OCI-LY1 (cell line): ENCODE measurements around the gene DOK6.

ENCODE experiments used
- H2AFZ ChIP-seq: fragments of 200-600 bp; sonication (generic), shearing (Covaris generic); 2 replicates; pipeline ENCODE4 v1.6.0; 2014; ENCODE audit warnings: antibody characterized with exemption, mild to moderate bottlenecking, low read length
- H3F3A ChIP-seq: fragments of 200-600 bp; sonication (generic), shearing (Covaris generic); 2 replicates; pipeline ENCODE4 v1.6.0; 2014; ENCODE audit warnings: mild to moderate bottlenecking, antibody characterized with exemption, low read length, moderate library complexity; ENCODE audit not compliant: insufficient read depth
- H3K27ac ChIP-seq: fragments of 200-600 bp; sonication (generic); 2 replicates; pipeline ENCODE4 v1.5.1; 2014; ENCODE audit warnings: low read length, mixed run types, mild to moderate bottlenecking, low read depth; ENCODE audit not compliant: poor library complexity, severe bottlenecking
- H3K27me3 ChIP-seq: fragments of 200-600 bp; sonication (generic); 2 replicates; pipeline ENCODE4 v1.6.0; 2014; ENCODE audit warnings: antibody characterized with exemption, mild to moderate bottlenecking, low read length, moderate library complexity; ENCODE audit not compliant: insufficient read depth
- H3K36me3 ChIP-seq: fragments of 200-600 bp; sonication (generic); 2 replicates; pipeline ENCODE4 v1.6.1; 2014; ENCODE audit warnings: mild to moderate bottlenecking, antibody characterized with exemption, low read length, moderate library complexity, mixed read lengths; ENCODE audit not compliant: insufficient read depth
- H3K4me1 ChIP-seq: fragments of 200-600 bp; sonication (generic); 2 replicates; pipeline ENCODE4 v1.5.1; 2014; ENCODE audit warnings: mild to moderate bottlenecking, low read length, moderate library complexity; ENCODE audit not compliant: insufficient read depth, severe bottlenecking
- H3K4me2 ChIP-seq: fragments of 200-600 bp; sonication (generic), shearing (Covaris generic); 2 replicates; pipeline ENCODE4 v1.6.1; 2014; ENCODE audit warnings: low read length
- H3K4me3 ChIP-seq: fragments of 200-600 bp; sonication (generic); 2 replicates; pipeline ENCODE4 v1.5.1; 2014; ENCODE audit warnings: low read length, low read depth, mild to moderate bottlenecking, mixed read lengths; ENCODE audit not compliant: poor library complexity, severe bottlenecking
- H3K79me2 ChIP-seq: fragments of 200-600 bp; shearing (Covaris generic); 2 replicates; pipeline ENCODE4 v1.6.1; 2016; ENCODE audit warnings: mixed run types, low read length, mixed read lengths; ENCODE audit not compliant: insufficient read depth
- H3K9ac ChIP-seq: fragments of 200-600 bp; sonication (generic), shearing (Covaris generic); 2 replicates; pipeline ENCODE4 v1.6.1; 2014; ENCODE audit warnings: mild to moderate bottlenecking, low read length, mixed read lengths
- H3K9me2 ChIP-seq: fragments of 200-600 bp; sonication (generic), shearing (Covaris generic); 2 replicates; pipeline ENCODE4 v1.6.1; 2014; ENCODE audit warnings: low read depth, mild to moderate bottlenecking, low read length, mixed read lengths
- H3K9me3 ChIP-seq: fragments of 200-600 bp; shearing (Covaris generic); 2 replicates; pipeline ENCODE4 v1.6.1; 2014; ENCODE audit warnings: low read length, mixed read lengths
- H4K20me1 ChIP-seq: fragments of 200-600 bp; sonication (generic), shearing (Covaris generic); 2 replicates; pipeline ENCODE4 v1.6.0; 2016; ENCODE audit warnings: mild to moderate bottlenecking, low read length; ENCODE audit not compliant: insufficient read depth
- EZH2 ChIP-seq: fragments of 200-600 bp; sonication (generic), shearing (Covaris generic); IDR thresholded peaks from 2 replicates; pipeline ENCODE4 v1.8.0; 2017; ENCODE audit warnings: borderline replicate concordance, mixed run types, mild to moderate bottlenecking, antibody characterized with exemption, low read length, moderate library complexity, mixed read lengths
- TF ChIP-seq, protein P1 (sequence below): fragments of 200-600 bp; sonication (generic), shearing (Covaris generic); IDR thresholded peaks from 2 replicates; pipeline ENCODE4 v1.5.1; 2017; ENCODE audit warnings: mild to moderate bottlenecking, antibody characterized with exemption, low read length, moderate library complexity, mixed read lengths

The DOK6 gene

DNA sequence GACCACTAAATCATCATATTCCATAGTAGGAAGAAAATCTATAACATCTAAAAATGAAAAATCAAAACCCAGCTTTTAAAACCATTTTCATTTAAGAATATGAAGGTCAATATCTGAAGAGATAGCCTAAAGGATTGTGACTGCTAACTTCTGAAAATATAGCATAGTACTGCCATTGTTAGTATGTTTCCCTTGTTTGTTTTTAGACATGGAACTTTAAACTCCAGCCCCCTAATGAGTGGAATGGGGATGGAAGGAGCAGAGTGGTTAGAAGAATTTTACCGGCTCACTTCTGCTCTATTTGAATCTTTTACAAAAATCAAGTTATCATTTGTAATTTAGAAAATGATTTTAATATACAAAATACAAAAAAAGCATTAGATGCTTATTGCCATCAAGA is 378.0 kb downstream of the DOK6 start:
- Histone ChIP-seq H3K79me2 (no peaks in the 10 kb centered on the region), H3K27me3 (no peaks in the 10 kb centered on the region), H3K9ac (no peak overlapping the region), H3K27ac (no peak overlapping the region), H3F3A (no peaks in the 10 kb centered on the region), H3K4me3 (no peak overlapping the region), H3K36me3 (no peaks in the 10 kb centered on the region), H3K4me1 (no peaks in the 10 kb centered on the region), H3K9me3 (no peaks in the 10 kb centered on the region), H2AFZ (no peak overlapping the region), H3K9me2 (no peaks in the 10 kb centered on the region), H4K20me1 (no peaks in the 10 kb centered on the region), H3K4me2 (no peak overlapping the region)
- TF ChIP-seq, protein P1, sequence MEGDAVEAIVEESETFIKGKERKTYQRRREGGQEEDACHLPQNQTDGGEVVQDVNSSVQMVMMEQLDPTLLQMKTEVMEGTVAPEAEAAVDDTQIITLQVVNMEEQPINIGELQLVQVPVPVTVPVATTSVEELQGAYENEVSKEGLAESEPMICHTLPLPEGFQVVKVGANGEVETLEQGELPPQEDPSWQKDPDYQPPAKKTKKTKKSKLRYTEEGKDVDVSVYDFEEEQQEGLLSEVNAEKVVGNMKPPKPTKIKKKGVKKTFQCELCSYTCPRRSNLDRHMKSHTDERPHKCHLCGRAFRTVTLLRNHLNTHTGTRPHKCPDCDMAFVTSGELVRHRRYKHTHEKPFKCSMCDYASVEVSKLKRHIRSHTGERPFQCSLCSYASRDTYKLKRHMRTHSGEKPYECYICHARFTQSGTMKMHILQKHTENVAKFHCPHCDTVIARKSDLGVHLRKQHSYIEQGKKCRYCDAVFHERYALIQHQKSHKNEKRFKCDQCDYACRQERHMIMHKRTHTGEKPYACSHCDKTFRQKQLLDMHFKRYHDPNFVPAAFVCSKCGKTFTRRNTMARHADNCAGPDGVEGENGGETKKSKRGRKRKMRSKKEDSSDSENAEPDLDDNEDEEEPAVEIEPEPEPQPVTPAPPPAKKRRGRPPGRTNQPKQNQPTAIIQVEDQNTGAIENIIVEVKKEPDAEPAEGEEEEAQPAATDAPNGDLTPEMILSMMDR, result no peak

DNA sequence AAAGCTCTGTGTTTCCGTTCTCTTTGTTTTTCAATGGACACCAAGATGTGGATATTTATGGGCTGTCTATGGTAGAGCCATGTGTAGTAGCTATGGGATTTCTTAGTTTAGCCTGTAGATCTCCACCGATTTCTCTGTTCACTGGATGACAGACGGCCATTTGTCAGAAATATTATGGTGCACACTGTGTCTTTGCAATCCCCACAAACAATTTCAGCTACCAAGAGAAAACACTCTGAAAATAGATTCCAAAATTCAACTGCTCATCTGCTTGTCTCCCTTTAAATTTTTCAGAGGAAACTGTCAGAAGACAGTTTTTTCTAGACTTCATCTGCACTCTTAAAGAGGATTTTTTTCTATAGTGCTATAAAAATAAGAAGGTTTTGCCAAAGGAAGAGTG is 380.2 kb downstream of the DOK6 start:
- H3K79me2 ChIP-seq, result no peaks in the 10 kb centered on the region
- TF ChIP-seq, protein P1, result no peak
- TF ChIP-seq EZH2, result no peak
- no peak overlapping the region for H3K9ac ChIP-seq
- no peaks in the 10 kb centered on the region for H3K4me1 ChIP-seq
- no peak overlapping the region for H3K4me3 ChIP-seq
- no peak overlapping the region for H3K4me2 ChIP-seq
- no peaks in the 10 kb centered on the region for H3K9me3 ChIP-seq
- no peak overlapping the region for H3K27ac ChIP-seq
- H2AFZ ChIP-seq, result no peak overlapping the region
- no peaks in the 10 kb centered on the region for H4K20me1 ChIP-seq
- no peaks in the 10 kb centered on the region for H3K36me3 ChIP-seq
- no peaks in the 10 kb centered on the region for H3K9me2 ChIP-seq
- no peaks in the 10 kb centered on the region for H3K27me3 ChIP-seq
- H3F3A ChIP-seq, result no peaks in the 10 kb centered on the region

DNA sequence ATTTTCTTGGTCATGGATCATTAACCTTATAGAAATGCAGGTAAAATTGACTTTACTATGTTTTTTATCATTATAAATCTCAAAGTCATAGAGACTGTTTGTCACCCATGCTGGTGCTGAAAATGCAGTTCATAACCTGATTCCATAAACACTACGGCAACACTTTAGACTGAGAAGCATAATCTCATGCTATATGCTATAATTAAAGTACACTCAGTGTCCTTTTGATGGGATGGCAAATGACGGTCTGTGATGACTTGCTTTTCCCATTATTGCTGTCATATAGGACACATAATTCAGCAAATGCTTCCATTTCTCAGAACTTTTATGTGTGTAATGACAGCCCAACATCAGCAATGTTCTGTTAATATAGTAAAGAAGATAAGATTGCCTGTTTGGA is 384.1 kb downstream of the DOK6 start:
- Histone ChIP-seq H3K79me2 (no peaks in the 10 kb centered on the region), H4K20me1 (no peaks in the 10 kb centered on the region)

More for the DNA sequence above, 384.1 kb downstream of the DOK6 start:
- no peak for TF ChIP-seq EZH2
- TF ChIP-seq, protein P1, result no peak
- no peaks in the 10 kb centered on the region for H3F3A ChIP-seq
- no peaks in the 10 kb centered on the region for H3K9me2 ChIP-seq
- H3K36me3 ChIP-seq, result no peaks in the 10 kb centered on the region
- no peak overlapping the region for H3K27ac ChIP-seq
- H3K27me3 ChIP-seq, result no peaks in the 10 kb centered on the region
- no peaks in the 10 kb centered on the region for H3K9me3 ChIP-seq
- no peak overlapping the region for H3K4me2 ChIP-seq
- H3K9ac ChIP-seq, result no peak overlapping the region
- no peak overlapping the region for H2AFZ ChIP-seq
- no peak overlapping the region for H3K4me3 ChIP-seq
- H3K4me1 ChIP-seq, result no peaks in the 10 kb centered on the region
